Measurements from ENCODE around the gene SMC2.

The SMC2 gene

GRCh38 chr9:104108315-104108714 is 14.2 kb downstream of the SMC2 start:
- no peak for DNase-seq

- DNase-seq = no peak
Observed at GRCh38 chr9:104110509-104110908, 16.4 kb downstream of the SMC2 start.

- DNase-seq = no peak
Observed at GRCh38 chr9:104118916-104119315, 24.8 kb downstream of the SMC2 start.

GRCh38 chr9:104121022-104121421 is 26.9 kb downstream of the SMC2 start:
- DNase-seq = no peak

- no peak for DNase-seq
Observed at GRCh38 chr9:104138243-104138868, 44.2 kb downstream of the SMC2 start.

GRCh38 chr9:104142799-104143549 is 48.9 kb downstream of the SMC2 start:
- no peak for DNase-seq

GRCh38 chr9:104143550-104143910 is 49.4 kb downstream of the SMC2 start:
- DNase-seq = no peak

GRCh38 chr9:104144336-104144735 is 50.2 kb downstream of the SMC2 start:
- DNase-seq = no peak

GRCh38 chr9:104173067-104173466 is 79.0 kb downstream of the SMC2 start:
- no peak for DNase-seq

GRCh38 chr9:104177003-104177611 is 83.0 kb downstream of the SMC2 start:
- no peak for DNase-seq

GRCh38 chr9:104177676-104178075 is 83.6 kb downstream of the SMC2 start:
- no peak for DNase-seq
